Measurements from ENCODE around the gene ZNF746.

DNA sequence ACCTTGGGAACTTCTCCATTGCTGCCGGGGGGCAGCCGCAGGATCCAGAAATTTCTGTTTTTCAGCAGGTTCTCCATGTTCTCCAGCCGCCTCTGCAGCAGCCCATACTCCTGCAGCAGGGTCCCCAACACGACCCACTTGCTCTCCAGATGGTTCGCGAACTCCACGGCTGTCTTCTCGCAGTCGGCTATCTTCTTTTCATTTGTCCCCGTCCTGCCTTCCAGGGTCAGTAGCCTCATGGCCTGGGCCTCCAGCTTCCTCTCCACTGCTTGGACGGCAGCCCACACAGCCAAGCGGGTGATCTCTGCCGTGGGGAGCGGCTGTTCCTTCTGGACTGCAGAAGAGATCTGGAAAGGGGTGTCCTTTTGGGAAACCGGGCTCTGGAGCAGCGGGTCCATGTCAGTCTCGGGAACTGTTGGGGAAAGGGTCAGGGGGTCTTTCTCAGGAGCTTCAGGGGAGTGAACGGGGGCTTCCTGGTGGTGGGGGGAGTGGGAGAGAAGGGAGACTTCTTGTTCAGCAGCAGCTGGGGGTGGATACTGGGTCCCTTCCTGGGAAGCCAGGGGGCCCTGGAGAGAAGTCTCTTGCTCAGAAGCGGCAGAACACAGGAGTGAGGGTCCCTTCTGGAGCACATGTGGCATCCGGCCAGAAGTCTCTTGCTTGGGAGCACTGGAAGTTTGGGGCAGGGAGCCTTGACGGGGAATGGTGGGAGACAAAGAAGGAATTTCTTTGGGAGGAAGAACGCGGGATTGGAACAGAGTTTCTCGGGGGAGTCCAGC, 42.2 kb downstream of the ZNF746 start:
- TF ChIP-seq EZH2 (IDR thresholded peaks at IDR 0.05) (no peak), POLR2AphosphoS5 (IDR thresholded peaks at IDR 0.05; ENCODE audit: borderline replicate concordance, low read depth, low read length) (no peak)
